NCI-H2227 treated with DMSO at 0.1 percent for 48 hours (cell line): ENCODE measurements around the gene CLEC3A.
"Not testable (repeated sequence)": the region's sequence is repeated elsewhere in the genome, so short reads cannot be mapped to it uniquely, and the experiment has no call there.

Experiments used
- DNase-seq: peaks from one replicate; lab custom pipeline; 2025; lab: John Stamatoyannopoulos, UW

Gene CLEC3A

DNA sequence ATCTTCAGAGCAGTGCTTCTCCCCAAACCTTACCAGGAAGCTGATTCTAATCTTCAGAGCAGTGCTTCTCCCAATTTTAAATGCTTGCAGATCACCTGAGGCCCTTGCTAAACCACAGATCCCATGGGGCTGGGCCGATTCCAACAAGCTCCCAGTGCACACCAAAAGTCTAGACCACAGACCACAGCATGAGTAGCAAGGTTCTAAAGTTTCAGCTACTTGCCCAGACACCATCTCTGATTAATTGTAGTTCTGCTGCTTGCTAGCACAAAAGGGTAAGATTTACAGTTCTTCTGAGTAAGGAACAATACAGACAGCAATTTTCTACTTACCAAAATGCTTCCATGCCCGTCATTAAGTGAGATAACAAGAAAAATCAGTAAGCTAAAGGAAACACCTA is 12.2 kb downstream of the CLEC3A start:
- DNase-seq: no peak

DNA sequence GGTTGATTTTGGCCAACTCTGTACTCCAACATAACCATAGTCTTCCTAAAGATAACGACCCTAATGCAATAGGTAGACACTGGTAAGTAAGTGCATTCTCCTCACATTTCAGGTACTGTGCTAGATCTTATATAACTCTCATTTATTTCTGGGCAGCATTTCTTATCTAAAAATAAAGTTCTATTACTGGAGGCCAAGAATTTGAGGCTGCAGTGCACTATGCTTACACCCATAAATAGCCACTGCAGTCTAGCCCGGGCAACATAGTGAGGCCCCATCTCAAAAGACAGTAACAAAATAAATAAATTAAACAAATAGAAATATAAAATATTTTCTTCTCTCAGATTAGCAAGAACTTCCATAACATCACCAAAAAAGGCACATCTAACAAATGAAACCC is 12.7 kb downstream of the CLEC3A start:
- DNase-seq: no peak

DNA sequence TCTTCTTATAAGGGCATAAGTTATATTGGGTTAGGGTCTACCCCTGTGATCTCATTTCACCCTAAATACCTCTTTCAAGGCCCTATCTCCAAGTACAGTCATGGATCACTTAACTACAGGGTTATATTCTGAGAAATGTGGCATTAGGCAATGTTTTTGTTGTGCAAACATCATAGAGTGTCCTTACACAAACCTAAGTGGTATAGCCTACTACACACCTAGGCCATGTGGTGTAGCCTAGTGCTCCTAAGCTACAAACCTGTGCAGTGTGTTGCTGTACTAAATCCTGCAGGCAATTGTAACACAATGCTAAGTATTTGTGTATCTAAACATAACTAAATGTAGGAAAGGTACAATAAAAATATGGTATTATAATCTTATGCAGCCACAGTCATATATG is 18.0 kb downstream of the CLEC3A start:
- DNase-seq: no peak

DNA sequence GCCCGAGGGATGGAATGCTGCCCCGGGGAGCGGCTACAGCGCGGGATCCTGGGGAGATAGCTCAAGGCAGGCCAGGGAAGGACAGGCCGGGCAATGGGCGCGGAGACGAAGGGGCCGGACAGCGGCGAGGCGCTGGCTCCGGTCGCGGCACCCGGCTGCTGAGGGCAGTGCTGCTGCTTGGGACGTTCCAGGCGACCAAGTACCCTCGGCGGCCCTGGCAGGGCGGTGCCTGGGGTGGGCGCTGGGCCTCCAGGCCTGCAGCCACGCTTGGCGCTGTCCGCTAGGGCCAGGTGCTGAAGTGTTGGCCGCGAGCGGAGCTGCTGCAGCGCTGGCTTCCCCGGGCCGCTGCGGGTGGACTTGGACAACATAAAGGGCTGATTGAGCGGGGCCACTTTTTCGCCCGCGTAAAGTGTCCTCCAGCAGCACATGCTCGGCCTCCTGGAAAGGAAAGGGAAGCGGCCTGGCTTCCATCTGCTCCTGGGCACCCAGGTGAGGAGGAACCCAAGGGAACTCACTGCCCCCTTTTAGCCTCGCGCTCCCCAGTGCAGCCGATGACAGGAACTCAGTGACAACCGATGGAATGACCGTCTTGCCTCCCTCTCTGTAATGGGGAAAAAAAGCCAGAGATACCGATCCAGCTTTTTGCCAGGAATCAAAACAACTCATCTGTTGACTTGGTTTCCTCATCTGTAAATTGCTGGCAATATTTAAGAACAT is 23.7 kb downstream of the CLEC3A start:
- DNase-seq: no peak

DNA sequence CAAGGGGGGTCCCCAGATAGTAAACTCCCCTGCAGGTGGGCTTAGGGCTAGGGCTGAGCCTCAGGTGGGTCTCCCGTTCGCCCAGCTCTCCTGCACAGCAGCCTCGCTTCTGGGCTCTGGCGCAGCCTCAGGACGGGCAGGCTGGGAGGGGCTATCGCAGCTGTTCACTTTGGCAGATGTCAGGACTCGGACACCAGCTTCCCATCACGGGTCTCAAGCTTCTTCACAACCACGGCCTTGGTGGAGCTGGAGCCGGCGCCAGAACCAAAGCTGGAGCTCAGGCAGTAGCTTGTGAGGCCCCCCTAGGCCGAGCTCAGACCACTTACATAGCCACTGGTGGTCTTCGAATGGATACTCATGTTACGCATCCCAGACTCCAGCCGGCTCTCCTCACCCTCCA is 26.0 kb downstream of the CLEC3A start:
- no peak for DNase-seq

DNA sequence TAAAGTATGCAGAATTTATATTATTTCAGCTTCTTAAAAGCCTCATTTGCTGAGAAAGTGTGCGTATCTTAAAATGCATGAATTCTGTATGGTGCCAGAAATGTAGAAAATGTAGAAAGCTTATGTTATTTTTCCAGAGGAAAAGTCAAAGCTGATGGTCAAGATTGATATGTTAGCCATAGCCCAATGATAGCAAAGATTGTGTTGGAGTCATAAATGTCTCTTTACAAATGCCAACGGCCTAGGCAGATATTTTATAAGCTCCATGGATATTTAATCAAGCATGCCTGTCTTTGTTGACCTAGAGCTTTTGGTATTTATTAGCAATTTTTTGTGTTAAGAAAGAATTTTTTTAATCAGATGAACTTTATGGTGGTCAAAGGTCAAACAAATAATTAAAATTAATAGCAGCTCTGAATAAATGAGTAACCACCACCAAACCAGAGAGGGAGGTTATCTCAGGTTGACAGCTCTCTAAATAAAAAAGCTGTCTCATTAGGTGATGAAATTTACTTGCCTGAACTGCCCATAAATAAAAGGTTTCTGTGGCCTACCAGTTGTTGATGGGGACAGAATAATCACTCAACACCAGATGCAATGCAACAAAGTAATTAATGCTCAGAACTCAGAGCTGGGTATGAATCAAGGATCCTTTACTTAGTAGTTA is 28.5 kb downstream of the CLEC3A start:
- no peak for DNase-seq

DNA sequence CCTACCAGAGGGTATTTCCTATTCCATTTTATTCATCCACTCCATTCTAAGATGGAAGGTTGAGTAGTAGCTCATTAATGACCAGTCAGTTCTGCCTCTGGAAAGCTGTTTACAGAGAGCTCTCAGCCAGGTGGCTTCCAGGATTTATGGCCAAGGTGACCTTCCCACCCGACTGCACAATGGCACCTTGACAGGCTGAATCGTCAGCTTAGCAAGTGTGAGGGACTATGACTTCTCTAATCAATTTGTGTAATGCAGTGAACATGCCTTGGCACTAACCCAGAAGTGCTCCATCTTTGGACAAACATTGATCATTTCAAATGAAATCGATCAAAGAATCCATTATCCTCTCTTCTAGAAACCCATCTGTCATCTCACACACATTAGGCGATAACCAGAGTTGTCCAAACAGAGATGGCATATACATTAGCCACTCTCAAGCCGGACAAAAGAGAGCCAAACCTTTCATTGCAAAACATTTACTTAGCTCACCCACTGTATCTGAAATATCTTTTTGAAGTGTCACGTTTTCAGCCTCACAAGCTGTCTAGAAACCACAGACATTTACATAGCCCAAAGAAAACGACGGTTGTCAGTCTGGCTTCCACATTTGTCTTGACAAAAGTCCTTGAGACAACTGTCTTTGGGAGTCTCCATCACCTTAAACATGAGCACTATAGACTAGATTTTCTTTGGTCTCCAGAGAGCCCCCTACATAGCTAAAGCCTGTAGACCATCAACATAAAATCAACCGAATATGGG is 35.6 kb downstream of the CLEC3A start:
- no peak for DNase-seq

DNA sequence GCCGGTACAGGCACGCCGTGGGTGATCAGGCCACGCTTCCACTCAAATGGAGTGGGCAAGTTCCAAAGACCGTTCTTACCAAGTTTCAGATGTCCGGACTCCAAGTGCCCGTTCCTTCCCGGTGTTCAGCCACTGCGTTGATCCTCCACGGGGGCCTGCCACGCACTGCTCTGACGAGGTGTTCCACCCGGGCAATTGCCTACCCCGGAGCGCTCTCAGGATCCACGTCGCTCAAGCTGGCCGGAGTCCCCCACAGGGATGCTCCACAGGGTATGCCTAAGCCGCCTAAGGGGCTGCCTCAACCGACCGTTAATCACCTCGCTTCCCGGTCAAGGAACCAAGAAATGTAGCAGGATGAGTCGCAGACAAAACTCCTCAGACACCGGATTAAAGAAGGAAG is 37.5 kb downstream of the CLEC3A start:
- not testable (repeated sequence) for DNase-seq

DNA sequence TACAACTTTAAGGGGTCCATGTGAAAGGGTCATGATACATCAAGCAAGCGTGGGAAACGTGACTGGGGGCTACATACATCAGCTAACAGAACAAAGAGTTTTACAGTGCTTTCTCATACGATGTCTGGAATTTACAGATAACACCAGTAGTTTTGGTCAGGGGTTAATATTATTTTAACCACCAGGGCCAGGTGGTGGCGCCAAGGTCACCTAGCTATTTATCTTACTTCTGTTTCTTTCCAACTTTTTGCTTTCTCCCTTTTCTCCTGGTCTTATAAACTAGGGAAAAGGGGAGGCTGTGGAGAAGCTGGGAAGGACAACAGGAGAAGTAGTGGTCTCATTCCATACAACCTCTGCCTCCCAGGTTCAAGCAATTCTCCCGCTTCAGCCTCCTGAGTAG is 37.9 kb downstream of the CLEC3A start:
- DNase-seq: no peak

DNA sequence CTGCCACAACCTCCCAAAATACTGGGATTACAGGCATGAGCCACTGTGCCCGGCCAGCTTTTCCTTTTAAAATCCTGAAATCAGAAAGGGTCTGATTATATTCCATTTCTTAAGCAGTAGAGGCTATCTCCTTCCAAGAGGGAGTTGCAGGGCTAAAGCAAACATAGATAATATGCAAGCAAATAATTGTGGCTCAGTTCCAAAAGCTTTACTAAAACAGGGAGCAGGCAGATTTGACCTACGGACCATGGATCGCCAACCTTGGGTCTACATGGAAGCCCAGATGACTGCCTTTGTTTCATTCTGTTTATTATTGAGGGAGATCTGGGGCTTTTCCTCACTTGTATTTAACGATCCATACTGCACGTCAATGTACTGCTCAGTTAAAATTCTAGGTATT is 38.5 kb downstream of the CLEC3A start:
- DNase-seq: no peak

DNA sequence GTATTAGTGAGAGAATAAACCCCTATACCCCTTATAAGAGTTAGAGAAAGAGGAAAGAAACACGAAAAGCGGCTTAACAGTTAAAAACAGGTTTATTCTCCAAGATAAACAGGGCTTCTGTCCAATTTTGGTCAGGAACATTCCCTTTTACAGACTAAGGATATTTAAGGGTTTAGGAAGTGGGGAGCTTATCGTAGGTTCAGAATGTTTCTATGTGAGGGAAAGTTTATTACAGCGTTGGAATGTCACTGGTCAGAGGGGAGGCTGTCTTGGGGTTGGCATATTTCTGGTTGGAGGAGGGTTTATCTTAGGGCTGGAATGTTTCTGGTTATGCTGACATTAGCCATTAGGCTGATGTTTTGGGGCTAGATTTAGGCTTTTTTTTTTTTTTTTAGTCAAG is 43.0 kb downstream of the CLEC3A start:
- DNase-seq: no peak

DNA sequence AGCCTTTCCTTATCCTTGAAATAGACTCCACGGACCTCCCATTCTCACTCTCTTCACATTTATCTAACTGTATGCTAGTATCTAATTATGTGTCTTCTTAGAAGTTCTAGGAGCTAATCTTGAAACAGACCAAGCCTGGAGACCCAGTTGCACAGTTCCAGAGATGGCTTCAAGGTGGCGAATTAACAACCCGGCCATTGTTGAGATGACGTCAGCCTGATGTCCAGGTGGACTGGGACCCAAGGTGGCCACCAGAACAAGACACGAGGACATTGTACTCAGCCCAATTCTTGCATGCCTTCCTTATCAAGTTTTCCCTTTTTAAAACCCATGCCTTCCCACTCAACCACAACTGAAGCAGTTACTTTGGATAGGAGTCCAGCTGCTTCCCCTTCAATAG is 47.6 kb downstream of the CLEC3A start:
- no peak for DNase-seq

DNA sequence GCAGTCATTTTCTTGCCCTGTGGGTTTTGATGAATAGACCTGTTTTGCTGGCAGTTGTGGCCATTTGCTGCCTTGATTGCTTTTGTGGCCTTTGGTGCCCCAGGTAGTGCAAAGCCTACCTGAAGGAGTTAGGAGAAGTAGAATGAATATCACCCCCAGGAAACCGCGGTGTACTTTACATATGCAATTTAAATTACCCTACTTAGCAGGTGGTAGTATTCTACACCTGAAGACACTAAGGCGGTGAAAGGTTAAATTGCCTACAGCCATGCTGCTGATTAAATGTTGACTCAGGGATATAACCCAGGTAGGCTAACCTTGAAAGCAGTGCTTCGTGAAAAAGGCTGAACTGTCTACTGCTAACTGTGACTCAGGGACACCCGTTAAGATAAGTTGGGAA is 49.9 kb downstream of the CLEC3A start:
- DNase-seq: no peak

DNA sequence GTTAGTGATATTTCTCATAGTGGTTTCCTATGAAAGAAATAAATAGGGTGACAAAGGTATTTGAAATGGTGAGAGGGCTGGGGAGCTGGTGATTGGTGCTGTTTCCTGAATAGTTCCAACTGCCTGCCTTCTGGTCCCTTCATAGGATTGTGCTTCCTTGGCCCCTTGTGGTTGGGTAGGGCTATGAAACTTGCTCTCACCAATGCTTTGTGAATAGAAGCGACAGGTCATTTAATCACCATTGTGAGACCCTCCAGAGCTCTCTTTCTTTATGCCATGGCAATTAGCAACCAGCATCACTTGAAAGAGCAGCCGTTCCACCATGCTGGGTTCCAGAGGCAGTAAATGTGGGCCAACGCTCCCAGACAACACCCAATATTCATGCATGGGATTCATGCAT is 53.5 kb downstream of the CLEC3A start:
- DNase-seq: no peak

DNA sequence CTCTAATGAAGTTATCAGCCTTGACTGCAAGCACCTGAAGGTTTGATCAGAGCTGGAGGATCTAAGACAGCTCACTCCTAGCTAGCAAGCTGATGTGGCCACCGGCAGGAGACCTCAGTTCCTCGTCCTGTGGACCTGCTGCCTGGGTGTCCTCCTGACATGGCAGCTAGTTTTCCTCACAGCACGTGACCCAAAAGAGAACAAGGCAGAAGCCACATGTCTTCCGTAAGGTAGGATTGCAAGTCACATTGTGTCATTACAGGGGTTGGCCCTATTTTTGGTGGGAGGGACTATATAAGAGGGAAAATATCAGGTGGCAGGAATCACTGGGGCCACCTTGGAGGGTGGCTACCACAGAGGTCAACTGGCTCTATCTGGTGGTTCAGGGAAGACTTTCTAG is 59.0 kb downstream of the CLEC3A start:
- DNase-seq: no peak
